Chondrocyte (in vitro differentiated cells): ENCODE results near the gene FZD7. TPM values are rescaled to one million over a fixed set of nuclear protein-coding genes. Genes with fewer than 3 reads are reported as not detected.

ENCODE experiments used
- DNase-seq: peaks from one replicate; pipeline ENCODE4 v3.0.0; 2021; ENCODE audit warnings: mixed read lengths, low spot score
- H3K27ac Mint-ChIP-seq: one replicate; pipeline ENCODE4 v1.8.0; 2021; ENCODE audit warnings: mild to moderate bottlenecking, moderate library complexity, mixed read lengths; ENCODE audit not compliant: unreplicated experiment
- H3K27me3 Mint-ChIP-seq: 2 replicates; pipeline ENCODE4 v1.8.0; 2021; ENCODE audit warnings: low read depth, mixed read lengths
- H3K36me3 Mint-ChIP-seq: 2 replicates; pipeline ENCODE4 v1.8.0; 2021; ENCODE audit warnings: low read depth, mixed read lengths
- H3K4me1 Mint-ChIP-seq: 2 replicates; pipeline ENCODE4 v1.8.0; 2021; ENCODE audit warnings: low read depth, mild to moderate bottlenecking, mixed read lengths
- H3K4me3 Mint-ChIP-seq: one replicate; pipeline ENCODE4 v1.8.0; 2021; ENCODE audit warnings: mild to moderate bottlenecking, moderate library complexity, mixed read lengths; ENCODE audit not compliant: unreplicated experiment
- H3K9me3 Mint-ChIP-seq: 2 replicates; pipeline ENCODE4 v1.8.0; 2021; ENCODE audit warnings: low read depth, mixed read lengths
- CTCF ChIP-seq: fragments of 200-600 bp; sonication (generic); IDR thresholded peaks from 2 replicates; pipeline ENCODE4 v1.5.0; 2021; ENCODE audit warnings: antibody characterized with exemption, mild to moderate bottlenecking, moderate library complexity
- total RNA-seq: library from RNA; stranded (reverse); gene quantifications from 3 replicates; pipeline ENCODE4 v1.2.1, GENCODE V29; 2021

The FZD7 gene
- total RNA-seq, 1 donor from 2014 or later, result 63.1 TPM

DNA sequence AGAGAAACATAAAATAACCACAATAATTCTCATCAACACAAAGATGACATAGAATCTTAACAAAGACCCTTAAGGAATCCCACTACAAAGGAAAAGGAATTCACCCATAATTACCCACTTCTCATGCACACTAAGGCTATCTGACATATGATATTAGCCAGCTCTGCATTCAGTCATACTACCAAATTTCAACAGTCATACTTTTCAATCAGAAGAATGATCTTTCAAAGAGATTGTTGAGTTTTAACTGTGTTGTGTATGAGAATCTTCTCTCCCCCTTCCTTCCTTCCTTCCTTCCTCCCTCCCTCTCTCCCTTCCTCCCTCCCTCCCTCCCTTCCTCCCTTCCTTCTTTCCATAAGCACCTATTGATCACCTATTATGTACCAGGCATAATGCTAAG is 17.0 kb downstream of the FZD7 start:
- peaks cover 15% of the 10 kb centered on the region for H3K4me1 Mint-ChIP-seq

DNA sequence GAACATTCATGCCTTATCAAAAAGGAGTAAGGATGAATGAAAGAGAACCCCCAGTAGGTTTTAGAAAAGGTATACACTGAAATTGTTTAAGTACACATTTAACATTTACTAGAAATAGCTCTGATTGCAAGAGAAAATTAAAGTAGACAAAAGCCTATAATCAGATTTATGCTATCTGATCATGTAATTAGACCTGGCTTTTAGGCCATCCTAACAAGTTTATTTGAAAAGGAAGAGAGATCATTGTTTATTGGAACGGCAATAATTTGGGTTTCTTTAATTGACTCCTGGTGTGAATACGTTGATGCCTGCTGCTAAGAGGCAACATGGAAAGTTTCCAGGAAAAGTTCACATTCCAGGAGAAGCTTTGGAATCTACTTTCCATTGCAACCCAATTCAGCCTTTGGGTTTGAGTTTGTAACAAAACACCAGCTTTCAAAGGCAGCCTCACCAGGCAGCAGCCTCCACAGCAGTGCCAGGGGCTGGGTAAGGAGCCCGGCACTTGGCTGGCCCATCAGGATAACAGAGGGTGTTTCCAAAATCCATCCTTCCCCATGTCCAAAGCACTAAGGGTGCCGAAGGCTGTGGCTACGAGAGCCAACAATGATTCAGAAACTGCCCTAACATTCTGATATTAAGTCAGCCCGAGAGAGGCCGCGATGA is 18.0 kb downstream of the FZD7 start:
- H3K4me3 Mint-ChIP-seq, result no peak overlapping the region
- H3K4me1 Mint-ChIP-seq, result peaks cover 15% of the 10 kb centered on the region
- H3K36me3 Mint-ChIP-seq, result no peaks in the 10 kb centered on the region
- DNase-seq, result no peak
- no peaks in the 10 kb centered on the region for H3K9me3 Mint-ChIP-seq
- no peak overlapping the region for H3K27ac Mint-ChIP-seq
- H3K27me3 Mint-ChIP-seq, result peaks cover 2% of the 10 kb centered on the region
- TF ChIP-seq CTCF, result no peak

More for the DNA sequence above, 17.0 kb downstream of the FZD7 start:
- peaks cover 2% of the 10 kb centered on the region for H3K27me3 Mint-ChIP-seq
- H3K27ac Mint-ChIP-seq, result no peak overlapping the region
- TF ChIP-seq CTCF, result no peak
- no peaks in the 10 kb centered on the region for H3K36me3 Mint-ChIP-seq
- no peak overlapping the region for H3K4me3 Mint-ChIP-seq
- DNase-seq, result no peak
- H3K9me3 Mint-ChIP-seq, result no peaks in the 10 kb centered on the region

DNA sequence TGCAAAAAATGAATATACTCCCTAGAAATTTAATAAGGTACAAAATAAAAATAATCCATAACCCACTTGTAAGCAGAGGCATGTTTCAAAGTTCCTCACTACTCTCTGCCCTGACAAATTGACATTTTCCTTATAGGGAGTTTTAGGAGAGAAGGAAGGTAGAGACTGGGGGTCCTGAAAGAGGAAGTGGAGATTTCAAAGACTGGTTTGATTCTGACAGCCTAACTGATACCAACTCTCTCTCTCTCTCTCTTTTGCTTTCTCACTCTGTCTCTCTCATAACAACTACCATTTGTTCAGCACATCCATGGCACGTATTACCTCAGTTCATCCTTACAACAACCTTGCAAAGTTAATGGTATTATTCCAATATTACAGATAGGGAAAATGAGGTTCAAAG is 18.6 kb downstream of the FZD7 start:
- no peaks in the 10 kb centered on the region for H3K36me3 Mint-ChIP-seq
- DNase-seq, result no peak
- no peaks in the 10 kb centered on the region for H3K9me3 Mint-ChIP-seq
- no peak overlapping the region for H3K27ac Mint-ChIP-seq
- H3K4me1 Mint-ChIP-seq, result peaks cover 15% of the 10 kb centered on the region
- TF ChIP-seq CTCF, result no peak
- H3K27me3 Mint-ChIP-seq, result peaks cover 2% of the 10 kb centered on the region
- no peak overlapping the region for H3K4me3 Mint-ChIP-seq

GRCh38 chr2:202054679-202055078 is 21.0 kb downstream of the FZD7 start:
- Mint-ChIP-seq H3K27ac (no peak overlapping the region), H3K4me3 (no peak overlapping the region)
- no peak for TF ChIP-seq CTCF

GRCh38 chr2:202056611-202057010 is 23.0 kb downstream of the FZD7 start:
- Mint-ChIP-seq H3K27me3 (no peaks in the 10 kb centered on the region), H3K27ac (no peak overlapping the region), H3K36me3 (no peaks in the 10 kb centered on the region), H3K4me1 (peaks cover 10% of the 10 kb centered on the region), H3K9me3 (no peaks in the 10 kb centered on the region), H3K4me3 (no peak overlapping the region)
- TF ChIP-seq CTCF, result peak; percentile 76
- DNase-seq, result no peak

More at GRCh38 chr2:202054679-202055078, 21.0 kb downstream of the FZD7 start:
- no peaks in the 10 kb centered on the region for H3K36me3 Mint-ChIP-seq
- peaks cover 15% of the 10 kb centered on the region for H3K4me1 Mint-ChIP-seq
- no peak for DNase-seq
- no peaks in the 10 kb centered on the region for H3K9me3 Mint-ChIP-seq
- no peaks in the 10 kb centered on the region for H3K27me3 Mint-ChIP-seq
